ENCODE data around the gene CENPK.
"Not testable (repeated sequence)": the region's sequence is repeated elsewhere in the genome, so short reads cannot be mapped to it uniquely, and the experiment has no call there.

CENPK gene

GRCh38 chr5:65506961-65507360 lies 56.0 kb downstream of the CENPK start:
- no peak for DNase-seq

DNA sequence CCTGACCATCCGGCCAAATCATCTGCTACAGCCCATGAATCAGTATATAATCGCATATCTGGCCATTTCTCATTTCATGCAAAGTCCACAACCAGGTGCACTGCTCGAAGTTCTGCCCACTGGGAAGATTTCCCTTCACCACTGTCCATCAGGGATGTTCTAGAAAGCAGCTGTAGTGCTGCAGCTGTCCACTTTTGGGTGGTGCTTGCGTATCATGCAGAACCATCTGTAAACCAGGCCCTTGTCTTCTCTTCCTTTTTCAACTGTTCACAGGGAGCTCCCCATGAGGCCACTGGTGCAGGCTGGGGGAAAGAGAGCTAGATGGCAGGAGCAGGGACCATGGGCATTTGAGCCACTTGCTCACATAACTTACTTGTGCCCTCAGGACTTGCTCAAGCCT lies 73.8 kb downstream of the CENPK start:
- no peak for DNase-seq

- not testable (repeated sequence) for DNase-seq
These were observed 74.8 kb downstream of the CENPK start for GRCh38 chr5:65488038-65488687.

DNA sequence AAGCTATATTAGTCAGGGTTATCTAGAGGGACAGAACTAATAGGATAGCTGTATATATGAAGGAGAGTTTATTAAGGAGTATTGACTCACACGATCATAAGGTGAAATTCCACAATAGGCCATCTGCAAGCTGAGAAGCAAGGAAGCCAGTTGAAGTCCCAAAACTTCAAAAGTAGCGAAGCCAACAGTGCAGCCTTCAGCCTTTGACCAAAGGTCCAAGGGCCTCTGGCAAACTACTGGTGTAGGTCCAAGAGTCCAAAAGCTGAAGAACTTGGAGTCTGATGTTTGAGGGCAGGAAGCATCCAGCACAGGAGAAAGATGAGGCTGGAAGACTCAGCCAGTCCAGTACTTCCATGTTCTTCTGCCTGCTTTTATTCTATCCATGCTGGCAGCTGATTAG lies 76.2 kb downstream of the CENPK start:
- DNase-seq: not testable (repeated sequence)

GRCh38 chr5:65485405-65485804 lies 77.6 kb downstream of the CENPK start:
- no peak for DNase-seq

GRCh38 chr5:65483546-65484346 lies 79.2 kb downstream of the CENPK start:
- DNase-seq: peak; percentile 13

- DNase-seq: peak; percentile 3
These were observed 80.0 kb downstream of the CENPK start for GRCh38 chr5:65482736-65483545.

DNA sequence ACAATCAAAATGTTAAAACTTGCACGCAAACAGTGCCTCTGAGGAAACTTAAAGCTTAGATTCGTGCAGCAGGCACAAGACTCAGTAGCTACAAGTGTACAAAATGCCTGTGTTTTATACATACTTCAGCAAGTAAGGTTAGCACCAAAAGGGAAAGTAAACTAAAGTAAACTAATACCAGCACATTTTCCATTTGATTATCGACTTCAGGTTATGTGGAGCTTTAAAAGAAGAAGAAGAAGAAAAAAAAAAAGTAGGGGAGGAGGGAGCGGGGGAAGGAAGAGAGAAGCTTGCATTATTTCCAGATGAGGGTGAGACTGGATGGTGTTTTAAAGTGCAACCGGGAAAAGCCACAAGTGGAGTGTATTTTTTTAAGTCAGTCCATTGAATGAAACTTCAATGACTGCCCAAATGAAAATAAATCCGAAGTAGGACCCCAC lies 80.7 kb downstream of the CENPK start:
- DNase-seq: no peak

GRCh38 chr5:65481635-65482295 lies 81.2 kb downstream of the CENPK start, which contains the start of gene ADAMTS6:
Gene ADAMTS6, minus strand, starts transcription at chr5:65481920. Its CDS starts 8,247 bp downstream, at chr5:65473673.
- peak; percentile 31 for DNase-seq

DNA sequence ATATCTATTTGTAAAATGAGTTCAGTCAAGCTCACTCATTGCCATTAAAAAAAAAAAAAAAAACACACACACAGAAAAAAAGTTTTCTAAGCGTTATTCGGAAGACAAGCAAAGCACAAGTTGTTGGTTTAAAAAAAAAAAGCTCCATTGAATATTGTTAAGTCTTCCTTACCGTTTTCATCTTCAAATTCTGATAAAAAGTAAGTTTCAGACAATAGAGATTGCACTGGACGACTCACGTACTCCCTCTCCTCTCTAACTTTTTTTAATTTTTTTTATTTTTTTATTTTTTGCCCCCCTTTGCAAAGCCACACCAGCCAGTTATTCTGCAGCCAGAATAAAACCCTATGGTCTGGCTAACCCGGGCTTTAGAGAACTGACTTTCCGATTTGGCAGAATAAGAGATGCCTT lies 81.8 kb downstream of the CENPK start:
- DNase-seq: no peak

- peak; percentile 17 for DNase-seq
These were observed 82.6 kb downstream of the CENPK start for GRCh38 chr5:65480306-65480865.

DNA sequence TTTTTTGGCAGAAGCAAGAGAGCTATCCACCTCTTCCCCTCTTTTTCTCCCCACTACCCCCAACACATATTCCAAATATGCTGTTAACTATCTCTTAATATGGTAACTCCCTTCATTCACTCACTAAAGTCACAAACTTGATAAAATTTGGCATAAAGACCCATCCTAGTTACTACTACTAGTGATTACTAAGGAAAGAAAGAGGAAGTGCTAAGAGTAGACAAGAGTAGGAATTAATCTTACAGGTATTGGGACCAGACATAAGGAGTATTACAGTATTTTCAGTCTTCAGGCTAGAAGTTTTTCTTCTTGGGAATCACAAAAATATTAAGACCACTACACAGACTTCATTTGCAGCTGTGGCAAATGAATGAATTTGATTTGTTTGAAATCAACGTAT lies 83.4 kb downstream of the CENPK start:
- no peak for DNase-seq

DNA sequence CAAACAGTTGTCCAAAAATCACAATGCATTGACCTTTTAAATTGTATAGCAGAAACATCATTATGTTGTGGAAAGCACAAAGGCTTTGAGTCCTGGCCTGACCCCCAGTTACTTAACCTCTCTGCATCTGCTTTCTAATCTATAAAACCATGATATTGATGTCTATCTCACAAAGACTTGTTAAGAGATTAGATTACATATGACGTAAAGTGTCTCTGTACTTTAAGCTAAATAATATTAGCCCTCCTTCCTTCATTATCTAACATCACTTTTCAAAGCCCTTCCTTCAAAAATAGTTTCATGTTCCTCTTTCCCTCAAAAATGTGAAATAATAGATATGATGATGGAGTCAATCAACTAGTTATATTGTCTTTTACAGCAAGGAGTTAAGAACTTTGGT lies 84.6 kb downstream of the CENPK start:
- no peak for DNase-seq

DNA sequence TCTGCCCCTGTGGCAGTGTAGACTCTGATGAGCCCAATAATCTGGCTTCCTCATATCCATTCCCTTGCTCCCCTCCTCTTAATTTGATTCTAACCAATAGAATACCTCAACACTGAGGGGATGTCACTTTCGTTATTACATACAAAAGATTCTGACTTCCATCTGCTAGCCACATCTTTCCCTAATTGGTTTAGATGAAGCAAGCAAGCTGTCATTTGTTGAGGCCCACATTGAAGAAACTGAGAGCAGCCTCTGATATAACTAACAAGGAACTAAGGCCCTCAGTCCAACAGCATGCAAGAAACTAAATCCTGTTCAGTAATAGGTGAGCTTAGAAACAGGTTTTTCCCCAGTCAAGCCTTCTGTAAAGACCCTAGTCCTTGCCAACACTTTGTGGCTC lies 87.1 kb downstream of the CENPK start:
- DNase-seq: no peak

DNA sequence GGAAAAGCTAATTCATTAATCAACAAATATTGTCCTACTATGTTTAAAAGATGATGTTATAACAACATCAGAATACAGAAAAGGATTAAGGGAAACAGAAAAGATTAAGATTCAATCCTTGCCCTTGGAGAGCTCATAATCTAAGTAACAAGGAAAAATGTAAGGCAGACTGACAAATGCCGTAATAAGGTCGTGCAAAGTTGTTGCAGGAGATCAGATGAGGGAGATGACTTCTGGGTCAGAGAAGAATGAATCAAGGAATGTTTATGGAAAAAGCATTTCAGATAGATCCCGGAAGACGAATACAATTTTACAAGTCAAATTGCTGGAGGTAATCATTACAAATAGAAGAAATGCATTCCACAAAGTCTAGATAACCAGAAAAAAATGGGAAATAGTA lies 87.6 kb downstream of the CENPK start:
- no peak for DNase-seq

DNA sequence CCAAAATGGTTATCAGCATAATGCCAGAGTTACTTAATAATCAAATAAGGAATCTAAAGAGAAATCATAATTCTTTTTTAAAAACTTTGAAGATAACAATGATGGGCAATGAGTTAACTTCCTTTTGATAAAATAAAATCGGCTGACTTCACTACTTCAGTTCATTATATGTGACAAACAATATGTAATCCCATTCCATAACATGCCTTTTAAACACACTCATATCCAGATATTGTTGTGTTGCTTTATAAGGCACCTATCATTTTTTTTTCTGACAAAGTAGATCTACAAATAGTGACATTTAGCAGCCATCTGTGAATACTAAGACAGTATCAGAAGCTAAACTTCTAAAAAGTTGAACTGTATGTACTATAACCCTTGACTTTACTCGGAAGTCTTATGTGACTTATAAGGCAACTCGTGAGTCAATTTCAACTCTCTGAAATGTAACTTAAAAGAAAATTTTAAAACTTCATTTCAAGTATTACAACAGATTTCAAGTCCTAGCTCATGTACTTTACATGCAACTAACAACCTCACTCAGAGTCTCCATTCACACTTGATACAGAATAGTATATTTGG lies 88.7 kb downstream of the CENPK start:
- no peak for DNase-seq

GRCh38 chr5:65468633-65469032 lies 94.3 kb downstream of the CENPK start:
- DNase-seq: no peak
